DND-41 (cell line): ENCODE data around the gene CACNB1.

Source experiments
- ATAC-seq: fragments of 200-7000 bp; cut with Tn5 transposase; 3 replicates; pipeline ENCODE4 v1.9.1; 2021; ENCODE audit warnings: low read depth; ENCODE audit not compliant: insufficient read depth
- DNase-seq: peaks from one replicate; pipeline ENCODE4 v3.0.0-alpha.2; 2020
- H2AFZ ChIP-seq: 2 replicates; pipeline ENCODE4 v1.6.0; 2012; ENCODE audit warnings: low read depth, low read length
- H3K27ac ChIP-seq: 2 replicates; pipeline ENCODE4 v1.5.1; 2012; ENCODE audit warnings: low read length, inconsistent platforms
- H3K27me3 ChIP-seq: fragments of 200-600 bp; sonication (generic); 2 replicates; pipeline ENCODE4 v1.6.0; 2012; ENCODE audit warnings: low read length, mild to moderate bottlenecking, inconsistent platforms; ENCODE audit not compliant: insufficient read depth, poor library complexity
- H3K36me3 ChIP-seq: 2 replicates; pipeline ENCODE4 v1.5.1; 2012; ENCODE audit warnings: low read length, inconsistent platforms; ENCODE audit not compliant: insufficient read depth
- H3K4me1 ChIP-seq: 2 replicates; pipeline ENCODE4 v1.5.1; 2012; ENCODE audit warnings: mild to moderate bottlenecking, low read length; ENCODE audit not compliant: insufficient read depth
- H3K4me2 ChIP-seq: 2 replicates; pipeline ENCODE4 v1.6.0; 2012; ENCODE audit warnings: mild to moderate bottlenecking, moderate library complexity, low read length, inconsistent platforms; ENCODE audit not compliant: insufficient read depth
- H3K4me3 ChIP-seq, 2 experiments: fragments of 200-600 bp in 1 of 2; shearing (Covaris generic) in 1 of 2; 2 replicates each; pipeline ENCODE4 v1.5.1; 2012 to 2016; ENCODE audit warnings: inconsistent platforms in 2 of 2, low read length in 2 of 2, mild to moderate bottlenecking in 2 of 2, low read depth in 1 of 2, moderate library complexity in 1 of 2
- H3K79me2 ChIP-seq: 2 replicates; pipeline ENCODE4 v1.6.0; 2012; ENCODE audit warnings: low read length, inconsistent platforms; ENCODE audit not compliant: insufficient read depth
- H3K9ac ChIP-seq: 2 replicates; pipeline ENCODE4 v1.6.0; 2012; ENCODE audit warnings: low read depth, mild to moderate bottlenecking, inconsistent platforms, low read length, moderate library complexity
- H3K9me3 ChIP-seq: 2 replicates; pipeline ENCODE4 v1.5.1; 2012; ENCODE audit warnings: low read length, moderate library complexity, mild to moderate bottlenecking, inconsistent platforms; ENCODE audit not compliant: insufficient read depth, severe bottlenecking
- H4K20me1 ChIP-seq: 2 replicates; pipeline ENCODE4 v1.6.0; 2012; ENCODE audit warnings: low read length; ENCODE audit not compliant: insufficient read depth
- CTCF ChIP-seq: IDR thresholded peaks from 2 replicates; pipeline ENCODE4 v1.5.1; 2012; ENCODE audit warnings: borderline replicate concordance, low read length, moderate library complexity, mild to moderate bottlenecking; ENCODE audit not compliant: poor library complexity, severe bottlenecking; ENCODE audit errors: extremely low read depth
- EZH2 ChIP-seq: IDR thresholded peaks from 3 replicates; pipeline ENCODE4 v1.6.1; 2012; ENCODE audit warnings: borderline replicate concordance, low read depth, mild to moderate bottlenecking, moderate library complexity, low read length, inconsistent platforms; ENCODE audit not compliant: severe bottlenecking

CACNB1 gene

GRCh38 chr17:39183720-39184119, 13.7 kb downstream of the CACNB1 start:
- TF ChIP-seq CTCF (no peak), EZH2 (no peak)

GRCh38 chr17:39183045-39183444, 14.4 kb downstream of the CACNB1 start:
- ATAC-seq (no peak), DNase-seq (no peak)
- no peak overlapping the region for H3K9ac ChIP-seq
- no peak overlapping the region for H3K27ac ChIP-seq
- no peaks in the 10 kb centered on the region for H3K27me3 ChIP-seq
- no peaks in the 10 kb centered on the region for H3K79me2 ChIP-seq
- H3K4me1 ChIP-seq = no peaks in the 10 kb centered on the region
- no peak for TF ChIP-seq CTCF
- TF ChIP-seq EZH2 = no peak
- H4K20me1 ChIP-seq = no peaks in the 10 kb centered on the region; the same call in 1 of the 2 replicates
- H3K4me3 ChIP-seq = no peak overlapping the region
- H3K4me2 ChIP-seq = no peak overlapping the region
- no peaks in the 10 kb centered on the region for H3K9me3 ChIP-seq
- H3K36me3 ChIP-seq = peaks cover 70% of the 10 kb centered on the region
- no peak overlapping the region for H2AFZ ChIP-seq

More at GRCh38 chr17:39183720-39184119, 13.7 kb downstream of the CACNB1 start:
- Histone ChIP-seq H3K27me3 (no peaks in the 10 kb centered on the region), H2AFZ (no peak overlapping the region), H3K36me3 (peaks cover 72% of the 10 kb centered on the region), H3K79me2 (no peaks in the 10 kb centered on the region), H3K9ac (no peak overlapping the region), H4K20me1 (no peaks in the 10 kb centered on the region; the same call in 1 of the 2 replicates), H3K4me1 (no peaks in the 10 kb centered on the region), H3K9me3 (no peaks in the 10 kb centered on the region), H3K4me3 (no peak overlapping the region), H3K4me2 (no peak overlapping the region), H3K27ac (no peak overlapping the region)
- no peak for DNase-seq
- ATAC-seq = no peak

- no peaks in the 10 kb centered on the region for H3K9me3 ChIP-seq
- no peak overlapping the region for H3K27ac ChIP-seq
- DNase-seq = no peak
- H3K4me1 ChIP-seq = no peaks in the 10 kb centered on the region
- H3K27me3 ChIP-seq = no peaks in the 10 kb centered on the region
- H4K20me1 ChIP-seq = no peaks in the 10 kb centered on the region; the same call in 1 of the 2 replicates
- H3K79me2 ChIP-seq = no peaks in the 10 kb centered on the region
- TF ChIP-seq EZH2 = no peak
- TF ChIP-seq CTCF = no peak
- H3K36me3 ChIP-seq = peaks cover 70% of the 10 kb centered on the region
- H3K4me2 ChIP-seq = no peak overlapping the region
- H2AFZ ChIP-seq = no peak overlapping the region
- ATAC-seq = no peak
- H3K4me3 ChIP-seq = no peak overlapping the region
- H3K9ac ChIP-seq = no peak overlapping the region
Observed at GRCh38 chr17:39181303-39181702, 16.2 kb downstream of the CACNB1 start.

GRCh38 chr17:39178536-39178935, 18.9 kb downstream of the CACNB1 start:
- no peaks in the 10 kb centered on the region for H4K20me1 ChIP-seq
- no peak overlapping the region for H3K4me3 ChIP-seq
- H2AFZ ChIP-seq = no peak overlapping the region
- ATAC-seq (no peak), DNase-seq (no peak)
- no peak overlapping the region for H3K27ac ChIP-seq
- peaks cover 59% of the 10 kb centered on the region for H3K36me3 ChIP-seq
- no peaks in the 10 kb centered on the region for H3K79me2 ChIP-seq
- H3K27me3 ChIP-seq = no peaks in the 10 kb centered on the region
- no peaks in the 10 kb centered on the region for H3K9me3 ChIP-seq
- no peak overlapping the region for H3K9ac ChIP-seq
- no peak for TF ChIP-seq CTCF
- TF ChIP-seq EZH2 = no peak
- H3K4me2 ChIP-seq = no peak overlapping the region
- peaks cover 17% of the 10 kb centered on the region for H3K4me1 ChIP-seq
